Heart left ventricle (tissue), 16 donors: ENCODE results near the gene HS3ST6. TPM values are rescaled to one million over a fixed set of nuclear protein-coding genes. Genes with fewer than 3 reads are reported as not detected.

Experiments
- ATAC-seq, 4 donors: fragments of 200-7000 bp; cut with Tn5 transposase; one replicate each; pipeline ENCODE4 v1.9.1; 2020 to 2022; ENCODE audit warnings: moderate library complexity in 4 of 4, mild to moderate bottlenecking in 3 of 4, moderate number of reproducible peaks in 1 of 4
- DNase-seq, 5 donors: peaks; one replicate each; pipeline ENCODE4 v3.0.0-alpha.2; 2020
- H3K27ac ChIP-seq, 12 donors: fragments of 200-600 bp; sonication (generic) in 4 of 12; one replicate each; pipeline versions ENCODE4 v1.5.0 to v1.8.0; 2016 to 2022; ENCODE audit warnings: mild to moderate bottlenecking in 2 of 12
- H3K27me3 ChIP-seq, 9 donors: fragments of 200-600 bp; sonication (generic) in 2 of 9; one replicate each; pipeline versions ENCODE4 v1.5.1 to v1.8.0; 2016 to 2022; ENCODE audit warnings: mild to moderate bottlenecking in 3 of 9
- H3K36me3 ChIP-seq, 9 donors: fragments of 200-600 bp; sonication (generic) in 2 of 9; one replicate each; pipeline versions ENCODE4 v1.5.0 to v1.8.0; 2018 to 2022; ENCODE audit warnings: mild to moderate bottlenecking in 2 of 9
- H3K4me1 ChIP-seq, 12 donors: fragments of 200-600 bp; sonication (generic) in 4 of 12; one replicate each; pipeline versions ENCODE4 v1.5.0 to v1.8.0; 2016 to 2022; ENCODE audit warnings: mild to moderate bottlenecking in 3 of 12
- H3K4me3 ChIP-seq, 12 donors: fragments of 200-600 bp; sonication (generic) in 4 of 12; one replicate each; pipeline versions ENCODE4 v1.5.0 to v1.8.0; 2017 to 2022; ENCODE audit warnings: mild to moderate bottlenecking in 9 of 12, moderate library complexity in 4 of 12
- H3K9me3 ChIP-seq, 12 donors: fragments of 200-600 bp; sonication (generic) in 4 of 12; one replicate each; pipeline versions ENCODE4 v1.5.0 to v1.8.0; 2016 to 2022; ENCODE audit warnings: mild to moderate bottlenecking in 1 of 12
- POLR2A ChIP-seq, 2 donors: fragments of 450-650 bp; IDR thresholded peaks; one replicate each; pipeline ENCODE4 v1.6.1; 2017; ENCODE audit warnings: antibody characterized with exemption in 2 of 2, mild to moderate bottlenecking in 2 of 2, moderate library complexity in 2 of 2
- WGBS, 4 donors: extraction: QIAGEN DNeasy Blood & Tissue Kit in 2 of 4; methylation state at CpG; one replicate each; pipeline versions ENCODE4 v1.1.5 to v1.1.7; 2013 to 2018; 5-methylcytosine and 5-hydroxymethylcytosine counted together
- intact Hi-C, 10 donors: fragments of 100-400 bp; cut with DNase I; formaldehyde crosslinking; loops; one replicate each; pipeline versions ENCODE4 v1.11.1 to v1.14.2; 2022
- polyA plus RNA-seq, 2 donors: library from polyadenylated mRNA; stranded (reverse); fragments of 200-250 nt; gene quantifications; one replicate each; pipeline ENCODE4 v1.2.3, GENCODE V29; 2013
- total RNA-seq, 9 donors: library from RNA; depleted of rRNA in 2 of 9; stranded (reverse); fragments of >200 nt in 2 of 9; fragmentation: NEBNext Ultra II Directional in 3 of 9; extraction: Animal tissue kit (Norgen Biotek cat#: 25700) in 3 of 9; gene quantifications; one replicate each; pipeline versions ENCODE4 v1.1.0 to v1.2.4, GENCODE V29; 2016 to 2023
- TF ChIP-seq, protein P1 (sequence below), 12 donors: fragments of 200-600 bp; sonication (generic) in 4 of 12; IDR thresholded peaks; one replicate each; pipeline versions ENCODE4 v1.5.0 to v1.8.0; 2018 to 2022; ENCODE audit warnings: antibody characterized with exemption in 12 of 12, mild to moderate bottlenecking in 5 of 12
- donor health status: ischemic (EF 13 %, LVEDD 7.1; RV severe dilation, severe dysfunction).
- donor health status: healthy with polysubstance abuse.
- donor health status: DM: no; HTN: yes; CAD: no.
- donor health status: DM: no; HTN: no; CAD: no.
- donor health status: ischemic (EF 25% LVEDD 6.9; RV normal size, moderate dysfunction).
- donor health status: ischemic (EF 25% LVEDD 5.7; RV mildly dilated, moderate dysfunction).
- donor health status: healthy.
- donor health status: DM: yes; HTN: yes; CAD: no.
- donor health status: ischemic (EF 35%, LVEDD 5.7; RV mildly dilated, moderate dysfunction).
- donor health status: nonischemic (EF 11% LVEDD 7.7; RV severe dilation, severe dysfunction).
- donor health status: DM: yes; HTN: yes; CAD: no.
- donor health status: PGD.
- donor health status: ischemic (EF 29% LVEDD 5.4; RV normal size, mild dysfunction).
- donor health status: nonischemic (EF 23%, LVEDD 6.1; RV moderate dilation, normal function).

HS3ST6 gene
- total and polyA plus RNA-seq, 11 donors, result not detected

DNA sequence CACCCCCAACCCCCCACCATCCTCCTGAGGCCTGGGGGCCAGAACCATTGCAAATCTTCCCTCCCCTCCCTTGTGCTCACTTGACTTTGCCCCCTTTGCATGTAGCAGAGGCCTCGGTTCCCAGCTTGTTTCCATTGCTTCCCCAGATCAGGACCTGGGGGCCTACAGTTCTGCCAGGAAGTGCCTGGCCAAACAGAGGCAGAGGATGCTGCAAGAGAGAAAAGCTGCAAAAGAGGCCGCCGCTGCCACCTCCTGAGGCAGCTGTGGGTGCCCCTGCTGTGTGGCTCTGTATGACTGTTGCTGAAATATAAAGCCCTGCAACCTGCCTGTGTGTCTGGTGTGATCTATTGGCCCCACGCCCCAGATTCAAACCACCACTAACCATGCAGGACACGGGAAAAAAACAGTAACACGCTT, 43.4 kb upstream of the HS3ST6 start:
- no peak for ATAC-seq
- peaks cover 7 to 53% (median 37%) of the 10 kb centered on the region in 12 donors for H3K4me1 ChIP-seq

DNA sequence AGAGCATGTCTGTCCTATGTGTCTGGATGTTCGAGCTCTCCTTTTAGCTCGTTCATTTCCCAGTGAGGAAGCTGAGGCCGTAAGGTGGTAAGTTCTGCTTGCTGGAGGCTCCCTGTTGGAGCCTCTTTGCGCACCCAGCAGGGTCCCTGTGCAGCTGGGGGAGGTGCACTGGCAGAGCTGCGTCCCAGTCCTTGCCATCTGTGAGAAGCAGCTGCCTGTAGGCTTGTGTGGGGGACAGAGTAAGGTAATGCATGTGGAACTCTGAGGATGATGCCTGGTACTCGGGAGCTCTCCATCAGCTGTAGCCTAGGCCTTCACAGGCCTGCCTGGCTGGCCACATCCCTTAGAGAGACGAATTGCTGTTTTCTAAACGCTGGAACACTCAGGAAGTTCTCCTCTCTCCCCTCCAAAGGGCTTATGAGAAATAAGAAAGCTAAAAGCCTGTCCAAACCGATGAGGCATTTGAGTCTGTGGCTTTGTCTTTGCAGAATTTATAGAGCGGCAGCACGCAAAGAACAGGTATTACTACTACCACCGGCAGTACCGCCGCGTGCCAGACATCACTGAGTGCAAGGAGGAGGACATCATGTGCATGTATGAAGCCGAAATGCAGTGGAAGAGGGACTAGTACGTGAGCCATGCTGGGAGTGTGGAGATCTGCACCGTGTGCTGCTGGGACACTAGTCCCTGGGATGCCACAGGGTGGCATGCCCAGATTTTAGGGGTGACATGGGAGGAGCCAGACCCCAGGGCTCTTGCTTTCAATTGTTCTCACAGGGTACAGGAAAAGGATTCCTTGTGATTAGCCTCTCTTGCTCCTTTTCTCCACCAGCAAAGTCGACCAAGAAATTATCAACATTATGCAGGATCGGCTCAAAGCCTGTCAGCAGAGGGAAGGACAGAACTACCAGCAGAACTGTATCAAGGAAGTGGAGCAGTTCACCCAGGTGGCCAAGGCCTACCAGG, 42.7 kb upstream of the HS3ST6 start:
- peaks cover 0 to 33% (median 31%) of the 10 kb centered on the region in 9 donors for H3K36me3 ChIP-seq
- H3K4me1 ChIP-seq, result peaks cover 7 to 51% (median 35%) of the 10 kb centered on the region in 12 donors

More for the DNA sequence above, 43.4 kb upstream of the HS3ST6 start:
- no peaks in the 10 kb centered on the region for H3K27me3 ChIP-seq
- WGBS, 4 donors, result 60 to 72% (median 66%) methylated on average over 6 of the region's 6 CpGs
- no peak for TF ChIP-seq POLR2A (IDR thresholded peaks at IDR 0.05)
- TF ChIP-seq, protein P1, sequence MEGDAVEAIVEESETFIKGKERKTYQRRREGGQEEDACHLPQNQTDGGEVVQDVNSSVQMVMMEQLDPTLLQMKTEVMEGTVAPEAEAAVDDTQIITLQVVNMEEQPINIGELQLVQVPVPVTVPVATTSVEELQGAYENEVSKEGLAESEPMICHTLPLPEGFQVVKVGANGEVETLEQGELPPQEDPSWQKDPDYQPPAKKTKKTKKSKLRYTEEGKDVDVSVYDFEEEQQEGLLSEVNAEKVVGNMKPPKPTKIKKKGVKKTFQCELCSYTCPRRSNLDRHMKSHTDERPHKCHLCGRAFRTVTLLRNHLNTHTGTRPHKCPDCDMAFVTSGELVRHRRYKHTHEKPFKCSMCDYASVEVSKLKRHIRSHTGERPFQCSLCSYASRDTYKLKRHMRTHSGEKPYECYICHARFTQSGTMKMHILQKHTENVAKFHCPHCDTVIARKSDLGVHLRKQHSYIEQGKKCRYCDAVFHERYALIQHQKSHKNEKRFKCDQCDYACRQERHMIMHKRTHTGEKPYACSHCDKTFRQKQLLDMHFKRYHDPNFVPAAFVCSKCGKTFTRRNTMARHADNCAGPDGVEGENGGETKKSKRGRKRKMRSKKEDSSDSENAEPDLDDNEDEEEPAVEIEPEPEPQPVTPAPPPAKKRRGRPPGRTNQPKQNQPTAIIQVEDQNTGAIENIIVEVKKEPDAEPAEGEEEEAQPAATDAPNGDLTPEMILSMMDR (IDR thresholded peaks at IDR 0.05), result no peak
- DNase-seq, result no peak
- H3K27ac ChIP-seq, result no peak overlapping the region
- peak overlapping the region in 1 of 12 donors; percentile 3 for H3K4me3 ChIP-seq
- intact Hi-C loops, result loop anchor here in 1 of 10 donors (1.0 kb wide), 1 partner anchor 18 kb away; the partner anchor contains the start of gene MSRB1
- H3K9me3 ChIP-seq, result no peaks in the 10 kb centered on the region
- H3K36me3 ChIP-seq, result peaks cover 0 to 33% (median 31%) of the 10 kb centered on the region in 9 donors

DNA sequence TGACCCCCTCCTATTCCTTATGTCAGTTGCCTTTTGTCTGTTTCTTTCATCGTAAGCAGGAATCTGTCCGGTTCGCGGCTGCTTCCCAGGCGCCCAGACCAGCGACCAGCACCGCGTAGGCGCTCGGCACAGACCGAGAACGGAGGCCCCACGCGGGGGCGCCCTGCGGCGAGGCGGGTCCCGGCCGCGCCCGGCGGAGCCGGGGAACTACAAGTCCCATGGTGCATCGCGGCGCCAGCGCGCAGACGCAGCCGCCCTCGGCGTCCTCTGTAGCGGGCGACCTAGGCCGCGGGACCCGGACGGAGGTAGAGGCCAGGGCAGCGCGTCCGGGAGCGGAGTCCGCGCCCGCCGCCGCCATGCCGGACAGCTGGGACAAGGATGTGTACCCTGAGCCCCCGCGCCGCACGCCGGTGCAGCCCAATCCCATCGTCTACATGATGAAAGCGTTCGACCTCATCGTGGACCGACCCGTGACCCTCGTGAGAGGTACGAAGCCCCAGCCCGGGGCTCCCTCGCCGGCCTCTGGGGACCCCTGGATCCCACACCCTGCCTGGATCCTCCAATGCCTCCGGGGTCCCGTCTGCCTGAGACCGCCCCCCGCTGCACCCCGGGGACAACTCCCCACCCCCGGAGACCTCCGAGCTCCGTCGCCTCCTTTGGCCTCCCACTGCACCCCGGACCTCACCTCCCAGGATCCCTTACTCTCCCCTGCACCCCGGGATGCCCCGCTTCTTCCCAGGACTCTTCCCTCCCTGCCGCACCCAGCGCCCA, 41.2 kb upstream of the HS3ST6 start, which contains the start of gene NDUFB10:
TSS of gene NDUFB10 (plus strand) at position 270 of the 771 bp plus-strand sequence. CDS start at position 357, 87 bp downstream.
- Histone ChIP-seq H3K4me1 (peaks cover 7 to 44% (median 29%) of the 10 kb centered on the region in 12 donors), H3K36me3 (peaks cover 0 to 33% (median 31%) of the 10 kb centered on the region in 9 donors), H3K27ac (peak within 1 kb of the TSS; percentile 87 to 99 (median 94)), H3K4me3 (peak within 1 kb of the TSS; percentile 68 to 100 (median 90)), H3K27me3 (no peaks in the 10 kb centered on the region), H3K9me3 (no peaks in the 10 kb centered on the region)
- WGBS, 4 donors, result 0 to 1% (median 1%) methylated on average over 42 to 79 of the region's 79 CpGs
- intact Hi-C loops, result no loop called here
- ATAC-seq, result peak; percentile 77 to 91 (median 90)
- peak; percentile 94 to 98 (median 96) for DNase-seq
- TF ChIP-seq POLR2A (IDR thresholded peaks at IDR 0.05), result peak; percentile 89 to 99
- TF ChIP-seq, protein P1 (IDR thresholded peaks at IDR 0.05), result peak; percentile 50 to 92 (median 76)

More for the DNA sequence above, 42.7 kb upstream of the HS3ST6 start:
- no peak for ATAC-seq
- H3K4me3 ChIP-seq, result peak overlapping the region in 10 of 12 donors; percentile 69 to 100 (median 92)
- H3K9me3 ChIP-seq, result no peaks in the 10 kb centered on the region
- H3K27me3 ChIP-seq, result no peaks in the 10 kb centered on the region
- peak overlapping the region in 9 of 12 donors; percentile 11 to 99 (median 94) for H3K27ac ChIP-seq
- WGBS, 4 donors, result 42 to 54% (median 51%) methylated on average over 20 of the region's 20 CpGs
- TF ChIP-seq, protein P1 (IDR thresholded peaks at IDR 0.05), result no peak
- no peak for TF ChIP-seq POLR2A (IDR thresholded peaks at IDR 0.05)
- intact Hi-C loops, result loop anchor here in 1 of 10 donors (1.0 kb wide), 1 partner anchor 18 kb away; the partner anchor contains the start of gene MSRB1
- no peak for DNase-seq
